ENCODE data around the gene DRD4. TPM values are rescaled to one million over a fixed set of nuclear protein-coding genes. Genes with fewer than 3 reads are reported as not detected.

The DRD4 gene
- total RNA-seq, 1 donor from 2014 or later = 1.2 TPM

- peaks cover 4% of the 10 kb centered on the region for H3K4me1 ChIP-seq
- no peak for DNase-seq
- TF ChIP-seq CTCF (IDR thresholded peaks at IDR 0.05) = no peak
- no peak overlapping the region for H3K4me3 ChIP-seq
- intact Hi-C loops (cut with DNase I) = no loop called here
- no peak overlapping the region for H3K27ac ChIP-seq
- no peaks in the 10 kb centered on the region for H3K9me3 ChIP-seq
- peaks cover 24% of the 10 kb centered on the region for H3K27me3 ChIP-seq
- no peak for ATAC-seq
- peaks cover 12% of the 10 kb centered on the region for H3K36me3 ChIP-seq
Observed at GRCh38 chr11:640021-640706, 3.1 kb downstream of the DRD4 start.

GRCh38 chr11:641806-642370 lies 4.8 kb downstream of the DRD4 start:
- H3K9me3 ChIP-seq = no peaks in the 10 kb centered on the region
- H3K27me3 ChIP-seq = peaks cover 21% of the 10 kb centered on the region
- peaks cover 4% of the 10 kb centered on the region for H3K4me1 ChIP-seq
- H3K36me3 ChIP-seq = peaks cover 12% of the 10 kb centered on the region
- H3K4me3 ChIP-seq = no peak overlapping the region
- no peak for DNase-seq
- intact Hi-C loops (cut with DNase I) = no loop called here
- H3K27ac ChIP-seq = no peak overlapping the region
- no peak for TF ChIP-seq CTCF (IDR thresholded peaks at IDR 0.05)
- no peak for ATAC-seq

- Histone ChIP-seq H3K9me3 (no peaks in the 10 kb centered on the region), H3K36me3 (peaks cover 12% of the 10 kb centered on the region), H3K4me3 (no peak overlapping the region), H3K27ac (no peak overlapping the region), H3K27me3 (peaks cover 9% of the 10 kb centered on the region), H3K4me1 (no peaks in the 10 kb centered on the region)
- no peak for TF ChIP-seq CTCF (IDR thresholded peaks at IDR 0.05)
- no peak for ATAC-seq
- intact Hi-C loops (cut with DNase I) = no loop called here
- no peak for DNase-seq
Observed at GRCh38 chr11:643366-643765, 6.3 kb downstream of the DRD4 start.

- intact Hi-C loops (cut with DNase I) = no loop called here
- Histone ChIP-seq H3K36me3 (peaks cover 12% of the 10 kb centered on the region), H3K9me3 (no peaks in the 10 kb centered on the region)
Observed at GRCh38 chr11:643849-644738, 7.0 kb downstream of the DRD4 start.

GRCh38 chr11:645536-645935 lies 8.5 kb downstream of the DRD4 start:
- Histone ChIP-seq H3K9me3 (no peaks in the 10 kb centered on the region), H3K36me3 (peaks cover 13% of the 10 kb centered on the region), H3K4me1 (no peaks in the 10 kb centered on the region), H3K4me3 (no peak overlapping the region), H3K27me3 (no peaks in the 10 kb centered on the region), H3K27ac (no peak overlapping the region)
- intact Hi-C loops (cut with DNase I) = no loop called here
- TF ChIP-seq CTCF (IDR thresholded peaks at IDR 0.05) = no peak
- DNase-seq = no peak
- ATAC-seq = no peak

More at GRCh38 chr11:643849-644738, 7.0 kb downstream of the DRD4 start:
- no peak for ATAC-seq
- Histone ChIP-seq H3K4me3 (no peak overlapping the region), H3K27me3 (peaks cover 2% of the 10 kb centered on the region), H3K27ac (no peak overlapping the region), H3K4me1 (no peaks in the 10 kb centered on the region)
- no peak for TF ChIP-seq CTCF (IDR thresholded peaks at IDR 0.05)
- DNase-seq = no peak

Measured in upper lobe of right lung (tissue), 1 donor.